Measurements from ENCODE around the gene MIOX. TPM values are rescaled to one million over a fixed set of nuclear protein-coding genes. Genes with fewer than 3 reads are reported as not detected.
A peak's percentile ranks its signal among the peaks of the same experiment; 100 is the strongest.

MIOX gene
- total and polyA plus RNA-seq, 11 donors, result not detected

- 0 to 1% (median 1%) methylated on average over 19 to 84 of the region's 84 CpGs for WGBS, 4 donors
- ATAC-seq (peak; percentile 68 to 75 (median 72)), DNase-seq (peak; percentile 97 to 99 (median 97))
- Histone ChIP-seq H3K9me3 (no peaks in the 10 kb centered on the region), H3K4me1 (peaks cover 0 to 50% (median 29%) of the 10 kb centered on the region in 12 donors), H3K27me3 (peaks cover 0 to 12% (median 0%) of the 10 kb centered on the region in 9 donors), H3K36me3 (peaks cover 0 to 64% (median 36%) of the 10 kb centered on the region in 9 donors), H3K4me3 (peak within 1 kb of the TSS; percentile 47 to 89 (median 74)), H3K27ac (peak within 1 kb of the TSS; percentile 83 to 99 (median 94))
- TF ChIP-seq CTCF (IDR thresholded peaks at IDR 0.05) (peak in 11 of 12 donors; percentile 14 to 56 (median 32)), POLR2A (IDR thresholded peaks at IDR 0.05) (peak in 1 of 2 donors; percentile 87)
- intact Hi-C loops (cut with DNase I), result loop anchor here in 4 of 10 donors (1.0 to 10.0 kb wide), 6 partner anchors 16 to 280 kb away; partner anchors contain the start of genes NCAPH2 (in 2 of the 4), SYCE3 (in 2 of the 4) and TUBGCP6 (in 1 of the 4)
These were observed 38.6 kb downstream of the MIOX start, which contains the start of gene SCO2 for GRCh38 chr22:50525104-50525857. TSS of gene SCO2 (minus strand) at chr22:50525598. CDS start at chr22:50524411, 1,187 bp downstream.

DNA sequence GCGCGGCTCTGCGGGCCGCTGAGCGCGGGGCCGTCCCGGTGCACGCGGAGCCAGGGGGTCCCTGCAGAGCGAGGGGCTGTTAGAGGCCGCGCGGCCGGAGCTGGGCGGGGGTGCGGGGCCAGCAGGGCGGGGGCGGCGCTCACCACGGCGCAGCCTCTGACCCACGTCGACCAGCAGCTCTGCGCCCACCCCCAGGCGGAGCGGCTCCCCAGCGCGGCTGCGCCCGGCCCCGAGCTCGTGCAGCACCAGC is 39.1 kb downstream of the MIOX start:
- peak in 1 of 4 donors; percentile 25 for ATAC-seq
- DNase-seq, result no peak
- intact Hi-C loops (cut with DNase I), result loop anchor here in 5 of 10 donors (1.0 to 10.0 kb wide), 8 partner anchors 17 to 281 kb away; partner anchors contain the start of genes NCAPH2 (in 2 of the 5), SYCE3 (in 2 of the 5), CHKB (in 1 of the 5) and TUBGCP6 (in 1 of the 5)
- Histone ChIP-seq H3K4me1 (peaks cover 0 to 55% (median 31%) of the 10 kb centered on the region in 12 donors), H3K4me3 (peak overlapping the region; percentile 47 to 89 (median 74)), H3K9me3 (no peaks in the 10 kb centered on the region), H3K36me3 (peaks cover 0 to 61% (median 32%) of the 10 kb centered on the region in 9 donors), H3K27me3 (peaks cover 0 to 17% (median 0%) of the 10 kb centered on the region in 9 donors), H3K27ac (peak overlapping the region; percentile 83 to 99 (median 94))
- TF ChIP-seq POLR2A (IDR thresholded peaks at IDR 0.05) (no peak), CTCF (IDR thresholded peaks at IDR 0.05) (no peak)
- 0% methylated on average over 9 to 33 of the region's 33 CpGs; no CpG with 5 or more reads in 1 of the 4 donors for WGBS, 4 donors

GRCh38 chr22:50526108-50526833 is 39.6 kb downstream of the MIOX start:
- peaks cover 0 to 22% (median 0%) of the 10 kb centered on the region in 9 donors for H3K27me3 ChIP-seq
- H3K4me1 ChIP-seq, result peaks cover 0 to 60% (median 34%) of the 10 kb centered on the region in 12 donors
- intact Hi-C loops (cut with DNase I), result loop anchor here in 4 of 10 donors (2.0 to 10.0 kb wide), 5 partner anchors 36 to 281 kb away; partner anchors contain the start of genes CHKB (in 1 of the 4), SYCE3 (in 1 of the 4) and TUBGCP6 (in 1 of the 4)
- peaks cover 0 to 56% (median 27%) of the 10 kb centered on the region in 9 donors for H3K36me3 ChIP-seq
- ATAC-seq (peak; percentile 3 to 42 (median 24)), DNase-seq (peak; percentile 85 to 92 (median 87))
- H3K4me3 ChIP-seq, result peak overlapping the region; percentile 47 to 89 (median 74)
- H3K9me3 ChIP-seq, result no peaks in the 10 kb centered on the region
- peak overlapping the region; percentile 83 to 99 (median 94) for H3K27ac ChIP-seq
- TF ChIP-seq POLR2A (IDR thresholded peaks at IDR 0.05) (peak in 1 of 2 donors; percentile 40), CTCF (IDR thresholded peaks at IDR 0.05) (peak; percentile 53 to 84 (median 67))
- WGBS, 4 donors, result 2 to 8% (median 2%) methylated on average over 8 to 77 of the region's 77 CpGs
